Esophagus muscularis mucosa (tissue), 4 donors: Measurements from ENCODE around the gene ADD2.

ENCODE experiments used
- CTCF ChIP-seq, 3 experiments: fragments of 200-600 bp in 2 of 3; fragments of 450-650 bp in 1 of 3; sonication (generic) in 2 of 3; IDR thresholded peaks; one replicate each; pipeline ENCODE4 v1.5.1; 2017 to 2019; ENCODE audit warnings: antibody characterized with exemption in 3 of 3, mild to moderate bottlenecking in 2 of 3, moderate library complexity in 1 of 3
- EP300 ChIP-seq: sonication (generic); formaldehyde crosslinking; IDR thresholded peaks from one replicate; pipeline ENCODE4 v1.6.1; 2017; ENCODE audit warnings: antibody characterized with exemption
- POLR2A ChIP-seq: fragments of 450-650 bp; IDR thresholded peaks from one replicate; pipeline ENCODE4 v1.6.1; 2017; ENCODE audit warnings: antibody characterized with exemption, moderate library complexity, mild to moderate bottlenecking, low read depth
- POLR2AphosphoS5 ChIP-seq, 2 donors: sonication (generic); formaldehyde crosslinking; IDR thresholded peaks; one replicate each; pipeline ENCODE4 v1.6.1; 2017; ENCODE audit warnings: antibody characterized with exemption in 2 of 2

GRCh38 chr2:70743677-70744076 is 24.3 kb downstream of the ADD2 start:
- TF ChIP-seq CTCF (IDR thresholded peaks at IDR 0.05) (no peak), POLR2AphosphoS5 (IDR thresholded peaks at IDR 0.05) (no peak), POLR2A (no peak), EP300 (no peak)
